Middle frontal gyrus (tissue), 1 donor: ENCODE results near the gene FAM53B.

Experiments
- DNase-seq: peaks from one replicate; pipeline ENCODE4 v3.0.0-alpha.2; 2015; ENCODE audit warnings: low spot score; ENCODE audit errors: extremely low spot score

The FAM53B gene

GRCh38 chr10:124648738-124649137 lies 95.4 kb downstream of the FAM53B start:
- no peak for DNase-seq

GRCh38 chr10:124648131-124648475 lies 96.1 kb downstream of the FAM53B start:
- no peak for DNase-seq

DNA sequence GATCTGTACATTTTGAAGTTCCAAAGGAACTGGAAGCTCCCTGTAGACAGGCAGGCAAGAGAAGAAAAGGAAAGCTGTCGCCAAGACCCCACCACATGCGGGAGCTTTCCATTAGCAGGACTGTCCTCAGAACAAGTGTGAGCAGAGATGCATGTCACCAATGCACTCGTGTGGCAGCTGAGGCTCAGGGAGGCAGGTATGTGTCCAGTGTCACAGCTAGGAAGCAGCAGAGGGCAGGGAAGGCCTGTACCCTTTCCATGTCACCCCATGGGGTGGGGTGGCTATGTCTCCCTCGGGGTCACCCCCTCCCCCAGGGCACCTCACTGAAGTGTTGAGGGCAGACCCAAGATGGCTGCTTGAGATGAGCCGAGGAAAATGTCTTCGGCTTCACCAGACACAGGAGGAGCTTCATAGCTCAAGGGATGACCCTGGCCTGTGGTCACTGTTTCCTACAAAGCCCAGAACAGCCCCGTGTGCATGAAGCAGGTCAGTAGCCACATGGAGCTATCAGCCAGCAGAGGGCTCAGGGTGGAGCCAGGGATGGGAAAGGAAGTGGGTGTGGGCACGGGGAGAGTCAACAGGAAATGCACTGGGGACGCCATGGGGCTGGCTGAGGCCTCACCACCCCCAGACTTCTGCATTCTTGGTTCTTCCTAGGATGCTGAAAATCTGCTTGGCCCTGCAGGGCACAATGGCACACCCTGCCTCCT lies 96.6 kb downstream of the FAM53B start:
- no peak for DNase-seq

DNA sequence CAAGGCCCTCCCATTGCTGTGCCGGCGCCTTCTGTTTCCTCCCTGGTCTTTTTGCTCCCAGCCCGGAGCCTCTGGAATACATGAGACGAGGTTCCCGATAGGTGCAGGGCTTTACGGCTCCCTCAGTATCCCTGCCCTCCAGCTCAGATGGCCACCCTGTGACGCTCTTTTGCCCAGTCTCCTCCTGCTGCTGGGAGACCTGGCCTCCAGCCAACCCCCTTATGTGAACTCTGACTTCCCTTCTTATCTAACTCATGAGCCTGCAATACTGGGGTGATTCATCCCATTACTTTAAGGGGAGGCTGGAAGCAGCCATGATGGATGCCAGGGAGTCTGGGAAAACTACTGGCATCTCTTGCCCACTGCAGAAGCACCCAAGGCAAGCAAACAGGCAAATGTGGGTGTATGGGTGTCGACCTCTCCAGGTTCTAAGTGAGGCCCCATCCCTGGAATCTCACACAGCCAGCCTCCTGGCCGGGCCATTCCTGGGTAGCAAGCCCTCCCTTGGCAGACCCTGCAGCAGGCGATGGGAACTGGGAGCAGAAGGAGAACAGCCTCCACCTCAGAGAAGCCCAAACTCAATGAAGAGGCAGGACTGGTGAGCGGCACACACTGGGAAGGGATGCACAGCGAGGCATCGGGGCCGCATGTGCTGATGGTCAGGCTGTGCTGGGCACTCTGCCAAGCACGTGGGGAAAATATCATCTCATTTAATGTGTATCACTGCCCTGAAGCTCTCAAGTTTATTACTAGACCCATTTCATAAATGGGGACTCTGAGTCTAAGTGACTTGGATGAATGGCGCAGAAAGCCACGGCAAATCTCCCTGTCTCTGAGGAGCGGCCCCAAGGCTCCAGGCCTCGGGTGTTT lies 97.5 kb downstream of the FAM53B start:
- no peak for DNase-seq

GRCh38 chr10:124645467-124646095 lies 98.6 kb downstream of the FAM53B start:
- no peak for DNase-seq

DNA sequence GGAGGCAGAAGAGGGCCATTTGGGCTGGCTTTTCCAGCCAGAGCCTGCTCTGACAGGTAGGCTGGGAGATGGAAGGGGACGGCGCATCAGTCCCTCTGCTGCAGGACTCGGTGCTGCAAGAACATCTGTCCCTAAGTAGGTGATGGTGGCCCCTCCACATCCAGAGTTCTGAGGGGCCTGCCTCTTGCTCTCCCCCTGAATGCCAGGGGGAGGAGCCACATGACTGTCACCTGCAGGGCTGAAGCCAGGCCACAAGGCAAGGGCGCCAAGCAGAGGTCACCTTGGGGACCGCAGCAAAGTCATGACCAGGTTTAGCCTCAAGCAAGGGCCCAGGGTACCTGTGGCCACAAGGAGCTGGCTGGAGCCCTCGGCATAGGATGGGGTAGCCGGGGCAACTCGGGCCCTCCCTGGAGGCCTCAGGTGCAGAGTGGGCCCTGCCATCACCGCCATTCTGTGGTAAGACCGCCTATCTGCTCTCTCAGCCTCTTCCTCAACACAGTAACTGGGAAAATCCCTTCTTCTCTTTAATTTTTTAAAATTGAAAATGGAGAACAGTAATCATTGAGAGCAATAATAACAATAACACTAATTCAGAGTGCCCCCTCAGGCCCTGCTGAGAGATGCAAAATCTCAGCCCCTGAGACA lies 99.3 kb downstream of the FAM53B start:
- no peak for DNase-seq

DNA sequence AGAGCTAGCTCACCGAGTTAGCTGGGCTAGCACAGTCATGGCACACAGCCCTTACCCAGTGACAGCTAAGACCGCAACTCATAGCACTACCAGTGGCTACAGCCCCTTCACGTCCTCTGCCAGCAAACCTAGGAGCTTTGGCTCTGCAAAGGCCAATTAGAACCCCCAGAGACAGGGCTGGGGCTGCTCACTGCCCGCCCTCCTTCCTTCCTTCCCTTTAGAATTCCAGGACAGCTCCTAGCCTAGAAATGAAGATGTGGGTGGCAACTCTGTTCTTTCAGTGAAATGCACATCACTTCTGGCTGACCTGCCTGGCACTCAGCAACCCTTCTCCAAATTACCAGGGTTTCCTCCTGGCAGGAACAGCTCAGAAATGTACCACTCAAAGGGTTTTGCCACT lies 99.9 kb downstream of the FAM53B start:
- no peak for DNase-seq

DNA sequence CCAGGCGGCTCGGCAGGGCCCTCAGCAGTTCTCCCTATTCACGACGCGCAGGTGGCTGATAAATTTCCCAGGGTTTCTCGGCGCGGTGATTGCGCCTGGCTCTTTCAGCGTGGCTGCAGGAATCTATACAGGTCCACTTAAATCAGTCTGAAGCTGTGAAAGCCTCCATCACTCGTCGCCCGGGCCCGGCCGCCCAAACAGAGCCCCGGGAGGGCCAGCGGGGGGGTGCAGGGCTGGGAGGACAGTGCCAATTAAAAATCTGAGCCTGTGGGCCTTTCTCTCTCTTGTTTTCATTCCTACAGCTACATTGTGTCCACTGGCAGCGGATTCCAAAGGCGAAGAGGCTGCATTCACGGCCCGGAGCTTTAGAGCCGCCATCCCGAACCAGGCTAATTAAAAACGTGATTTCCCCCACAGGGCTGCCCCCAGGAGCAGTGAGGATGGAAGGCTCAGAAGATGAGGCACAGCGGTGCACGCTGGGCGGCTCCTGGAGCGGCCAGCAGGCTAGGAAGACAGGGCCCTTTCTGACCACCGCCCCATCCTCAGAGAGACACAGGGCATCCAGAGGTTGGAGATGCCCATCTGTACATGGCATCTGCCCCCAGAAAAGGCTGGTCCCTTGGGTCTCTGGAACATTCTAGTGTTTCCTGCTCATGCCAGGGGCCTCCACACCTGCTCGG lies 100.7 kb downstream of the FAM53B start:
- no peak for DNase-seq

GRCh38 chr10:124642088-124642710 lies 102.0 kb downstream of the FAM53B start:
- no peak for DNase-seq

DNA sequence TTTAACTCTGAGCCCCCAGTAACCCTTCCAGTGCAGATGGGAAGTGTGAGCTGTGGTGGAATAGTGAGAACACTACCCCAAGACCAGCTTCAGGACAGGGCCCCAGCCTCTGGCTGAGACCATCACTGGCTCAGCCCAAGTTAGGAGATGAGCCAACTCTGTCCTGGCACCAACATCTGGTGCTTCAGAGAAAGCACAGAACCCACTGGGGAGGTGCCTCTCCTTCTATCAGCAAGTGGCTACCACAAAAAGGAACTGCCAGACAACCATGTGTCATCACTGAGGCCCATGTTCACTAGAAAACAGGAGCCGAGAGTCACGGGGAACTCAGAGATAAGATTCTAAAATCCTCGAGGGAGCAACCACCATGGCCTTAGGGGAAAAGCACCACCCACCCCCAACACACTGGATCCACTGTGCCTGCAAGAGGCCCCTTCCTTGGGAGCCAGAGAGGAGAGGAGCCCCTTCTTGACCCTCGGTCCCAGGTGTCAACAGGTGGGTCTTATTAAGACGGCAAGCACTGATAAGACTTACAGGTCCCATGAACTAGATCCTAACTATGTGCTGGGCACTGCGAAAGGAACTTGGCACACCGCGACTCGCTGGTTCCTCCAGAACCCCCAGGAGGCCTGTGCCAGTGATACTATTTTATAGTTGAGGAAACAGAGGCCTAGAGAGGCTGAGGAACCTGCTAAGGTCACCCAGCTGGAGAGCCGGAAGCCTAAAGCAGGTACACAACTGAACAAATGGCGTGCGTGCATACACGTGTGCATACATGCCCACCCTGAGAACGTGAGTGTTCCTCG lies 102.7 kb downstream of the FAM53B start:
- DNase-seq, result no peak

- no peak for DNase-seq
These were observed 103.5 kb downstream of the FAM53B start for GRCh38 chr10:124640538-124641231.

- no peak for DNase-seq
These were observed 104.1 kb downstream of the FAM53B start for GRCh38 chr10:124640056-124640455.

DNA sequence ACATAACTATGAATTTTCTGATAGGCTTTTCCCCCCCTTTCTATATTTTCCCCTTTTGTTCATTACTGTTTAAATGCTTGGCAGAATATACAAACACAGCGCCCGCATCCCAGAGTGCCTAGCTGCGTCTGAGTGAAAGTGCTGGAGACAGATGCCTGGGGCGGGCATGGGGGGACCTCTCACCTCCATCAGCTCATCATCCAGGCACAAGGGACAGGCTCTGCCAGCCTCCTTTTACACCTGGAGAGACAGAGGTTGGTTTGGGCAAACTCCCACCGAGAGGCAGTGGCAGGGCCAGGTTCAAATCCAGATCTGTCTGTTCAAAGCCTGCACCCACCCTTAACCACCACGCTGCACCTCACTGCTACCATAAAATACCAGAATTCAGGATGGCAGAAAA lies 104.5 kb downstream of the FAM53B start:
- DNase-seq, result no peak

- no peak for DNase-seq
These were observed 105.0 kb downstream of the FAM53B start for GRCh38 chr10:124639206-124639605.

DNA sequence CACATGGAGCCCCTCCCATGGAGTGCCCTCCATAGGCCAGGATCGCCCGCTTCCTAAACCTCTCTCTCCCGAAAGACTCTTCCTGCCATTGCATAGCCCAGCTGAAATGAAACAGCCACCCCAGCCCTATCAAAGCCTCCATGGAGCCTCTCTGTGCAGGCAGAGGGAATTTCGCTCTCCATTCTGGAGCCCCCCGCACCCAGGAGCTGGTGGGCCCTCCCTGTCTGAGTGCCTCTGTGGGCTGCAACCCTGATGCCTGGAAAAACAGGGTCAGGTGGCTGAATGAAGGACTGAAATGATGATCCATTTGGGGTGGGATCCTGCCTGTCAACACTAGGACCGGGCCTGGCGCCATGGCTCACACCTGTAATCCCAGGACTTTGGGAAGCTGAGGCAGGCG lies 106.4 kb downstream of the FAM53B start:
- no peak for DNase-seq

GRCh38 chr10:124637091-124637700 lies 107.0 kb downstream of the FAM53B start:
- no peak for DNase-seq

- DNase-seq, result no peak
These were observed 107.7 kb downstream of the FAM53B start for GRCh38 chr10:124636271-124636995.

DNA sequence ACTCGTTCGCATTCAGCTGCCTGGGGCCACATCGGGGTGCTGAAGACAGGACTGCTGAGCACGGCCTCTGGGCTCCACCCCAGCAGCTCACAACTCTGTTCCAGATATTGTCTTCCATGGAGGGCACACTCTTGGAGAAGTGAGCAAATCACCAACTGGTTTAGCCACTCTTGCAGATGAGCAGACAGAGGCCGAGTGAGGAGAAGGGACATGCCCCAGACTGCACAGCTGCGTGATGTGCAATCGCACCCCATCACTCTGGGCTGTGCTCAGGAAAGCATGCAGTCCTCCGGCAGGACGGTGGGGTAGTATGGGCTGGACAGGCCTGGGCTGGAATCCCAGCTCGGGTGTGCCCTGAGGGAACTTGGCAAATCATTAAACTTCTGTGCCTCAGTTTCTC lies 111.6 kb downstream of the FAM53B start:
- no peak for DNase-seq
